NCI-H2196 treated with DMSO at 0.1 percent for 48 hours (cell line): ENCODE results near the gene VDAC2.

Experiments used
- DNase-seq: peaks from one replicate; lab custom pipeline; 2025; ENCODE audit not compliant: unreplicated experiment; lab: John Stamatoyannopoulos, UW

VDAC2 gene

DNA sequence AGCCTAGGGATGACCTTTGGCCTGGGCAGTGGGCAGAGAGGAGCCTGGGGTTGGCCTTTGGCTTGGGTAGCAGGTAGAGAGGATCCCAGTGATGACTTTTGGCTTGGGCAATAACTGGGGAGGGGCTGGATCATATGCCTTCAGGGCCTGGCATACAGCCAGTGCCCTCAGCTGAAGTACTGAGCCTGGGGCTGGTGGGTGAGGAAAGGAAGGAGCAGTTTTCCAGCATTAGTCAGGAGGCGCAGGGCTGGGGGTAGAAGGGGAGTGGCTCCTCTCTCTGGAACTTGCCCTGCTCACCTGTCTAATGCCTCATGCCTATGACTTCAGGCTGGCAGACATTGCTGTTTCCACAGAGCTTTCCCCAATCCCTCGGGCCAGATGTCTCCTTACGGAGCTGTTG, 40.3 kb downstream of the VDAC2 start:
- no peak for DNase-seq

- no peak for DNase-seq
These were observed 43.0 kb downstream of the VDAC2 start for GRCh38 chr10:75253281-75254220.

DNA sequence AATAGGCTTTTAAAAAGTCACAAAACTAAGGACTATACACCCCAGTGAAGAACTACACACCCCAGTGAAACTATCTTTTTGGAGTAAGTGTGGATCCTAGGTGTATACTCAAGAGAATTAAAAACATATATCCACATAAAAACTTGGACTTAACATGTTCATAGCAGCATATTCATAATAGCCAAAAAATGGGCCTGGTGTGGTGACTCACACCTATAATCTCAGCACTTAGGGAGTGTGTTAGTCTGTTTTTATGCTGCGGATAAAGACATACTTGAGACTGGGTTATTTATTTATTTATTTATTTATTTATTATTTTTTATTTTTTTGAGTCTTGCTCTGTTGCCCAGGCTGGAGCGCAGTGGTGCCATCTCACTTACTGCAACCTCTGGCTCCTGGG, 44.1 kb downstream of the VDAC2 start:
- no peak for DNase-seq

DNA sequence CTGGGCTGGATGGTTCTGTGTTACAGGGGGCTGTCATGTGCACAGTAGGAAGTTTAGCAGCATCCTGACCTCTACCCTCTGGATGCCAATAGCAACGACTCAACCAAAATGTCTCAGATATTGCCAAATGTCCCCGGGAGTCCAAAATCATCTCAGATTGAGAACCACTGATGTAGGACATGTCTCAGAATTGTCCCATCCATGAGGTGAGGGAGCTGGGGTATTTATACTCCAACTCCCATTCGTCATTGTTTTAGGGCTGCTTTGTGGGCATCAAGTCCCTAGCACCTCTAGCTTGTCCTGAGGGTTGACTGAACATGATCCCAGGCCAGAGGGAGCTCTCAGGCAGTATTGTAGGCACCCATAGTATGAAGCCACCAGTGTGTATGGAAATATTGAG, 50.4 kb downstream of the VDAC2 start:
- DNase-seq = no peak

DNA sequence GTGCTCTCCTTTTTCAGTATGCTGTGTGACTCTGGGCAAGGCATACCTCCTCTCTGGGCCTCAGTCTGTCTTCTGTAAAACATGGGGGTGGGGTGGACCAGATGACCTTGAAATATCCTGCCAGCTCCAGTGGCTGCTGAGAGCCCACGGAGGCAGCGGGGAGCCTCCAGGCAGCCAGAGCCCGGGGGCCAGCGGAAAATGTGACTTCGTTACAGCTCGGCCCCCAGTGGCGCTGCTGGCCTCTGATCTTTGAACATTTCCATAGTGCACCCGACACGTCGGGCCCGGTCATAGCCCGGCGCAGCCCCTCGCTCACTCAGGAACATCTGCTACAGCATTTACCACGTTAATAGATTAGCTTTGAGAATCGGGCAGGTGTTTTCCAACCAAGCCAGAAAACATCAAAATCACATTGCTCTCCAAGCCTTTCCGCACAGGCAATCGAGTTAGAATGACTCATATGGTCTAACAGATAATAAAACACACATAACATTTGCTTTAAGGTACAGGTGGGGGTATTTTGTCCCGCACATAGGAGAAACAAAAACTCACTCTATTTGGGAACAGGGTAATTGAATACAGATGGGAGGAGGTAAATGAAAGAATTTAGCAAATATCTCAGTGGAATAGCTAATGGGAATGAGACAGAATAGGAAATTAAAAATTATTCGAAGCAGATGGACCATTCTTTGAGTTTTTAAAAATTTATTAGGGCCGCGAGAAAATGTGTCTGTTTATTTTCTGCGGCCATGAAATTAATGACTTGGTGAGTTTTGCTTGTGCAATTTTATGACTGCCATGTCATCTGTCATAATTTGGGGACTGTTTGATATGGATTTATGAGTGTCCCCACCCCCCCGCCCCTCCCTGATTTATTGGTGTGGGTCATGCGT, 51.5 kb downstream of the VDAC2 start:
- no peak for DNase-seq

DNA sequence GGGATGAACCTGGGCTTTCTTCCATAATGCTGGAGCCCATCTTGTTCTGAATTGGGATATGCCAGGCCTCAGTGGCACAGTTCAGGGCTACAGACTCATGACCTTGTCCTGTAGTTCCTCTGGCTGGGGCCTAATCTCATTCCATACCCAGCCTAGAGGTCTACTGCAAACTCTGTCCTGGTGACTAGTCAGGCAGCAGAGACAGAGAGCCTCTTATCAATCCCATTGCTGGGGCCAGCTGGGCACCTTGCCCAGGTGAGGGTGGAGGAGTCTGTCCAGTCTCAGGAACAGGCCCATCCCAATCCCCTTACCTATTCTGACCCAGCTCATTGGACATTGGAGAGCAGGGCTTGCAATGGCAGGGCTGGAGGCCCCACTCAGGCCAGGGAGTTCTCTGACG, 53.2 kb downstream of the VDAC2 start:
- no peak for DNase-seq

DNA sequence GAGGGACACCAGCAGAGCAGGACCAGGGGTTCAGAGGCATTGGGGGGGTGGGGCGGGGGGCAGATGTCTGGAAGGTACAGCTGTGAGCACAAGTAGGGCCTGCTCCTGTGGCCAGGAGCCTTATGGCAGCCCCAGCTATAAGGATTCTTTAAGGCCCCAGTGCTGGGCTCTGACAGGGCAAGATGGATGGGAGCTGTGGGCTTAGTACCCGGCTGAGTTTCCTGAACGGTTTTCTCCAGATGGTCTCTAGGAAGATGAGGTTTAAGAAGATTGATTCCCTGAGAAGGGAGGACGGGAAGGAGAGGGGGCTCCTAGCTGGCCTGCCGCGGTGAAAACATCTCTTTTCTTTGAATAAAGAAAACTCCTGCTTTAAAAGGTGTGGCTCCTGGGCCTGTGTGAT, 55.3 kb downstream of the VDAC2 start:
- no peak for DNase-seq

DNA sequence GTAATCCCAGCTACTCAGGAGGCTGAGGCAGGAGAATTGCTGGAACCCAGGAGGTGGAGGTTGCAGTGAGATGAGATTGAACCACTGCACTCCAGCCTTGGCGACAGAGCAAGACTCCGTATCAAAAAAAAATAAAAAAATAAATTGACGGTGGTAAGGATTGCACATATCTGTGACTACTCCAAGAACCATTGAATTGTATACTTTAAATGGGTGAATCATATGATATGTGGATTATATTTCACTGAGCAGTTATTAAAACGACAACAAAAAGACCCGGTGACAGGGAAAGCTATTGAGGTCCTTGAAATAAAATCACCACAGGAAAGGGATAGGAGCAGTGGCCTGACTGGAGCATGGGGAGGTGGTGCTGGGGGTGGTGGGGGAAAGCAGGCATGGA, 56.3 kb downstream of the VDAC2 start:
- no peak for DNase-seq

DNA sequence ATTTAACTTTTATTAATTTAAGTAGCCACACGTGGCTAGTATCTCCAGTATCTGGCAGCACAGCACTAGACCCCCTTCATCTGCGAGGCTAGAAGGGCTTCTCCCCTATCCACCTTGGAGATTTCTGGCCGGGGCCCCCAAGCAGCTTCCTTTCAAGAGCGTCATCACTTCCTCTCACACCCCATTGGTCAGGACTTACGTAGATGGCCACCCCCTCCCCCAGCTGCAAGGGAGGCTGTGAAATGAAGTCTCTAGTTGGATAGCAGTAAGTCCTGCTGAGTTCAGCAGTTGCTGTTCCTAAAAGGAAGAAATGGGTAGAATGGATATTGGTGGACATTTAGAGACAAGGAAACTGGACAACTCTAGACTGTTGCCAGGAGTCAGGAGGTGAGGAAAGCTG, 59.0 kb downstream of the VDAC2 start:
- no peak for DNase-seq

DNA sequence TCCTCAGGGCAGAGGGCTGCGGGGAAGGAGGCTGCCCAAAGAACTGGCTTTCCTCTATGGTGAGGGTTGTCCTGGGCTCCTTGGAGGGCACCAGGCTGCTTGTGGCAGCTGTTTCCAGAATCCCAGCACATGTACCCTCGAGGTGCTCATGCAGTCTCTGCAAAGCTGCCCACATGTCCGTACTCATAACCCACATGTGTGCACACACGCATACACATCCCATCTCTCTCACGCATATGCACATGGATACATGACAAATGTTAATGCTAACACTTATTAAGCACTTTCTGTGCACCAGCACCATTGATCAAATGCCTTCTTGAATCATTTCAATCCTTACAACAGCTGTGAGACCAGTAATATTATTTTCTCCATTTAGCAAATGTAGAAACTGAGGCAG, 61.5 kb downstream of the VDAC2 start:
- DNase-seq = no peak

DNA sequence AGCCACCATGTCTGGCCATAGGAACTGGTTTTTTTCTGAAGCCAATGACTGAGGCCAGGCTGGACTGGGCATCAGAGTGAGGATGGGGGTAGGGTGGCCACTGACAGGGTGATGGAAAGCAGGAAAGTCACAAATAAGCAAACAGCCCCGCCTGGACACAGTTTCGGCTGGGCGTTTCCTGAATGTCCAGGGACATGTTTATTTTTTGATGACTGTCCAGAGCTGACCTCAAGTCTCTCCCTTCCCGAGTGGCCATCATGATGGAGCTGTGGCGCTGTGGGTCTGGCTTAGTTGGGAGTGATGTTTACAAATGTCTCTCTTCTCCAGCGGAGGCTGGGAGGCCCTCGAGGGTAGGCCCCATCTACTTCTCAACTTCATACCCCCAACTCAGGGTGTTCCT, 62.3 kb downstream of the VDAC2 start:
- no peak for DNase-seq

DNA sequence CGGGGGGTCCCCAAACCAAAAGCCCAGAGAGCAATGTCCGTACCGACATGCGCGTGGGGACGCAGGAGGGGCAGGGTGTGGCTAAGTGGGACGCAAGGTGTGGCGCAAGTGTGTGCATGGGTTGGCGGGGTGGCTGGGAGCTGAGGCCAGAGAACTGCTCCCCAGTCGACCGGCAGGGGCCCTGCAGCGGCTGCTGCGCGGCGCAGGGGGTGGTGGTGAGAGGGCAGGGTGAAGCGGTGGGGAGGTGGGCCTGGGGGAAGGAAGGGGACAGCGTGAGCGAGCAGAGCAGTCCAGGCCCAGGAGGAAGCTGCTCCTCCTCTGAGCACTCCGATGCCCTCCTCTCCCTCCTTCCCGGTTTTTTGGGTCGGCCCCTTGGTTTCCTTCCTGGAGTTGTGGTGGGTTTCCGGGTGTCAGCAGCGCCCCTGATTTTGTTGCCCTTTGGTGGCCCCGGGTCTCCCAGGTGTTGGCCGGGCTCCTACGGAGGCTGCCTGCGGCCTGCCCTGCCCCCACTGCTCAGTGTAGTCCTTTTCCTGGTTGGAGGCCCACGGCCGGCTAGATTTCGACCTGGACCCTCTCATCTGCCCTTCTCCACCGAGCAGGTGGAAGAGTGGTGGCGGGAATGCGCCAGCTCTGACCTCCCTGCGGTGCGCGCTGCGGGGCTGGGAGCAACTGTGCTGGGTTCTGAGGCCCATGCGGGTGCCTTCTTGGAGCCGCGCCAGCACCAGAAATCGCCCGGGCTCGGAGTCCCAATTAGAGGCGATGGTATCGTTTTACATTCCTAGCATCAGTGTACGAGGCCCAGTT, 65.7 kb downstream of the VDAC2 start:
- DNase-seq = no peak

GRCh38 chr10:75280236-75280635, 69.6 kb downstream of the VDAC2 start:
- no peak for DNase-seq
